Fibroblast of the aortic adventitia (primary cell): ENCODE data around the gene UTP20. TPM values are rescaled to one million over a fixed set of nuclear protein-coding genes. Genes with fewer than 3 reads are reported as not detected.

ENCODE experiments used
- DNase-seq: peaks from one replicate; pipeline ENCODE4 v3.0.0-alpha.2; 2010; ENCODE audit warnings: low read depth
- H3K4me3 ChIP-seq: 2 replicates; pipeline ENCODE4 v1.5.1; 2011; ENCODE audit warnings: low read depth, mild to moderate bottlenecking, control low read depth, low read length, moderate library complexity
- total RNA-seq: library from RNA; depleted of rRNA; stranded (reverse); fragments of >200 nt; gene quantifications from 2 replicates; pipeline ENCODE4 v1.2.3, GENCODE V29; 2012; ENCODE audit warnings: low replicate concordance
- TF ChIP-seq, protein P1 (sequence below): IDR thresholded peaks from 2 replicates; pipeline ENCODE4 v1.5.1; 2011; ENCODE audit warnings: mild to moderate bottlenecking, low read length, control low read depth, inconsistent platforms; ENCODE audit not compliant: insufficient read depth

The UTP20 gene
- 25.7 and 36.1 TPM in 2 replicates for total RNA-seq

DNA sequence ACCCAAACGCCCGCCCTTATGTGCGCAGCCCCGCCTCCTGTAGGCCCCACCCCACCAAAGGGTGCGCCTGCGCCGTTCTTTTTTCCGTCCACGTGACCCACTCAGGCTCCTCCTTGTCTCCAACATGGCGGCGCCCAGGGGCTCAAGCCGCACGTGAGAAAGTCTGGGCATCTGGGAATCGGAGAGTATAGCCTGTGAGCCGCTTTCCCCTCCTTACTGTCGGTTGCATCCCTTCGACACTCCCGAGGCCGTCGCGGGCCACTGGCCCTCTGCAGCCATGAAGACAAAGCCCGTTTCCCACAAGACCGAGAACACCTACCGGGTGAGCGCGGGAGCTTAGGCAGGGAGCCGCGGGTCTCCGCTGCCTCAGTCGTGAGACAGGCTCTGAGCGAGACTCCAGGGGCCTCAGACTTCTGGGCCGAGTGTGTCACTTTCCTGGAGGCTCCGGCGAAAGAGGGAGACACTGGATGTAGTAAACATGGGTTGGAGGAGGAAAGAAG, at the start of gene UTP20:
TSS of gene UTP20 (plus strand) at position 100 of the 500 bp plus-strand sequence. CDS start at position 278, 178 bp downstream.
- TF ChIP-seq, protein P1, sequence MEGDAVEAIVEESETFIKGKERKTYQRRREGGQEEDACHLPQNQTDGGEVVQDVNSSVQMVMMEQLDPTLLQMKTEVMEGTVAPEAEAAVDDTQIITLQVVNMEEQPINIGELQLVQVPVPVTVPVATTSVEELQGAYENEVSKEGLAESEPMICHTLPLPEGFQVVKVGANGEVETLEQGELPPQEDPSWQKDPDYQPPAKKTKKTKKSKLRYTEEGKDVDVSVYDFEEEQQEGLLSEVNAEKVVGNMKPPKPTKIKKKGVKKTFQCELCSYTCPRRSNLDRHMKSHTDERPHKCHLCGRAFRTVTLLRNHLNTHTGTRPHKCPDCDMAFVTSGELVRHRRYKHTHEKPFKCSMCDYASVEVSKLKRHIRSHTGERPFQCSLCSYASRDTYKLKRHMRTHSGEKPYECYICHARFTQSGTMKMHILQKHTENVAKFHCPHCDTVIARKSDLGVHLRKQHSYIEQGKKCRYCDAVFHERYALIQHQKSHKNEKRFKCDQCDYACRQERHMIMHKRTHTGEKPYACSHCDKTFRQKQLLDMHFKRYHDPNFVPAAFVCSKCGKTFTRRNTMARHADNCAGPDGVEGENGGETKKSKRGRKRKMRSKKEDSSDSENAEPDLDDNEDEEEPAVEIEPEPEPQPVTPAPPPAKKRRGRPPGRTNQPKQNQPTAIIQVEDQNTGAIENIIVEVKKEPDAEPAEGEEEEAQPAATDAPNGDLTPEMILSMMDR, result peak; percentile 12
- H3K4me3 ChIP-seq, result peak within 1 kb of the TSS; percentile 96
- peak; percentile 88 for DNase-seq

DNA sequence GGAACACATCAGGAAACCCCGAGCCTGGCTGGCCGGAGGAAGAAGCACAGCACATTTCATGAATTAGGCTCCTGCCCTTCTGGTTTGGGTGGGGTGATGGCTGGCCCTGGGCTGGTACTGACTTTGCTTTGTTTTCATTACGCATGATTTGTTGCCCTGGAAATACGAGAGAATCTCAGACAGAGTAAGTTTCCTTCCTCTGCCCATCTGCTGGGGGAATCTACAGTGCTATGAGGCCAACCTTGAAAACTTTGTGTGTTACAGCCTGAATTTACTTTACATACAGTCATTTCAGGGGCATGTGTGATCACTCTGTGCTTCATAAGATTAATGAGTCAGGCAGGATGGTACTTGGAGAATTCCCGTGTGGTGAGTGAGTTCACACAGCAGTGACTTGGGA, 49.4 kb upstream of the UTP20 start:
- TF ChIP-seq, protein P1, result no peak
- DNase-seq, result peak; percentile 14
- H3K4me3 ChIP-seq, result no peak overlapping the region

DNA sequence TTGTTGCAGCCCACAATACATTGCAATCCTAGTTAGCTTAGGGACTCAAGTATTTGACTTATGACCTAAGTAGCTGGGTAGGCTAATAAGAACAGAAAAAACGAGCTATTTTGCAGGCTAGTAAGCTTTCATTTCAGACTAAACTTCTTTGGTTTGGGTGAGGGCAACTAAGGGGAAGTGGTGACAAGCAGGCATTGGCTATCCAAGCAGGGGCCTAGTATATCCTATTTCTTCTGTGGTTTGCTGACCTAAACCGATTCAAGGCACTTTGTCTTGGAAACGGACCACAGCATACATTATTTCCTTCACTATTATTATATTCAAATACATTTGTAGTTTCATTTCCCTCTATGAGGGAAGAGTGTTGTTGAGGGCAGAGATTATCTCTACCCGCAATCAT, 48.3 kb upstream of the UTP20 start:
- DNase-seq, result no peak
- no peak overlapping the region for H3K4me3 ChIP-seq
- TF ChIP-seq, protein P1, result no peak

DNA sequence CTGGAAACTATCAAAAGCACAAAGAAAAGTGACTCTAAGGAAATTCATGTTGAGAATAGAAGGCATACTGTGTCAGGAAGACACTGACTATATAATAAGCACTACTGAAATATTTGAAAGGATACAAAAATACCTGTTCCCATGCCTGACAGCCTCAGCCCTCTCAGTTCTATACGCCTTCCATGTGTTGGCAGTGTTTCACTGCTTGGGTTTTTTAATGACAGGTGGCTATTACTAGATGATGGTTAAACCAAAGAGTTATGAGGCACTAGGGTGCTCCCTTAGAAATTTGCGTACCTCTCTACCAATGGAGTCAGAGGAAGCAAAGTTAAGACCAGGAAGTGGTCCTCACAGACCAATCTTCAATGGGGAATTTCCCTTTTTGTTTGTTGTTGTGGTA, 44.2 kb upstream of the UTP20 start:
- H3K4me3 ChIP-seq, result no peak overlapping the region
- DNase-seq, result no peak
- TF ChIP-seq, protein P1, result no peak

DNA sequence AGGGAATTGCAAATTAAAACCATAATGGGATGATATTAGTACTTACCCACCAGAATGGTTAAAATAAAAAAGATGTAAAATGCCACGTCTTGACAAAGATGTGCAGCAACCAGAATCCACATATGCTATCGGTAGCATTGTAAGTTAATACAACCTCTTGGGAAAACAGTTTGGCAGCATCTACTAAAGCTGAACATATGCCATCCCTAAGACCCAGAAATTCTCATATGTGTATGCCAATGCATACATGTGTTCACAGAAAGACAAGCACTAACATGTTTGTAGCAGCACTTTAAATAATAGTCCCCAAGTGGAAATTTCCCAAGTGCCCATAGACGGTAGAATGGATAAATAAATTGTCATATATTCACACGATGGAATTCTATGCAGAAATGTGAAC, 41.6 kb upstream of the UTP20 start:
- H3K4me3 ChIP-seq, result no peak overlapping the region
- TF ChIP-seq, protein P1, result no peak
- DNase-seq, result no peak

DNA sequence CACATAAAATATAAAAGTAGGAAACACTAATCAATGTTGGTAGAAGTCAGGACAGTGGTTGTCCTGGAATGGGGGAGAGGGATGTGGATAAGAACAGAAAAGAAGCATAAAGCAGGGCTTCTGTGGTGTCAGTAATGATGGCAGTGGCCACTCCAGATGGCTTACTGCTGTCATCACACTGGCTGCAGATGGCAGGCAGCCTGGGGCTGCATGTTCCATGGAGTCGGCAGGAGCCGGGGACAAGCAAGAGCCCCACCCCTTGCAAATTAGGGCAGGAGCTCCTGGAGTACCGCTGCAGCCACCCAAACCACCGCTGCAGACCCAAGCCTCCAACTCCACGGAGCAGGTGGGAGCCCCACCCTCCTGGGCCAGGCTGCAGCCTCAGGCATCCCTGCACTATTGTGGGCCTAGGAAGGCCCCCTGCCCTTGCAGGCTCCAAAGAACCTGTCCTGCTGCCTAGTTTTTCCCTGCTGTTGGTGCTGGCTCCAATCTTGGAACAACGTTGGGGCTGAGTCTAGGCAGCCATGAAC, 41.0 kb upstream of the UTP20 start:
- no peak for DNase-seq
- no peak overlapping the region for H3K4me3 ChIP-seq
- TF ChIP-seq, protein P1, result no peak

DNA sequence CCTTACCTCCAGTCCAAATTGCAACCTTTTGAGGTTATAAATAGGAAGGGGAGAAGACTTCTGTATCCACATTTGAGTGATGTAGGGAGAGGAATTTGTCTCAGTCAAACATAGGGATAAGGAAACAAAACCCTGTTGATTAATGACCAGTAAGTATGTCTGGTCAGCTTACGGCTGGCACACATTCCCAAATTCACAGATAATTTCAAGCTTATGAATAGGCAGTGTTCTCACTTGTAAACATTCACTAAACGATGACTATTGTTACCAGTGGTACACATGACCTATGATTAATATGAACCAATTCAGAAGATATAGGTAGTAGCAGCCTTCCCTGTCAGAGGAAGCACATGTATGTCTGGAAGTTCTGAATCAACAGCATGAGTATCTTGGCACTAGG, 36.8 kb upstream of the UTP20 start:
- TF ChIP-seq, protein P1, result no peak
- DNase-seq, result peak; percentile 17
- no peak overlapping the region for H3K4me3 ChIP-seq
